NB4 (cell line): ENCODE results near the gene UBE2B.

Experiments used
- CTCF ChIP-seq: IDR thresholded peaks from one replicate; pipeline ENCODE4 v1.5.1; 2012; ENCODE audit warnings: low read depth, low read length
- MAX ChIP-seq: IDR thresholded peaks from 2 replicates; pipeline ENCODE4 v1.6.1; 2011; ENCODE audit warnings: low read depth, low read length
- POLR2A ChIP-seq: IDR thresholded peaks from 2 replicates; pipeline ENCODE4 v1.6.1; 2011; ENCODE audit warnings: mild to moderate bottlenecking; ENCODE audit not compliant: insufficient read length; ENCODE audit errors: extremely low read depth

GRCh38 chr5:134406390-134406789, 35.0 kb downstream of the UBE2B start:
- no peak for TF ChIP-seq MAX
- no peak for TF ChIP-seq CTCF
- no peak for TF ChIP-seq POLR2A
